K562 (cell line): ENCODE measurements around the gene CDYL.

Source experiments
- BRF1 ChIP-seq: IDR thresholded peaks from 3 replicates; pipeline ENCODE4 v1.6.1; 2011; ENCODE audit warnings: borderline replicate concordance, mild to moderate bottlenecking; ENCODE audit not compliant: insufficient read length; ENCODE audit errors: extremely low read depth
- EP300 ChIP-seq: IDR thresholded peaks from 2 replicates; pipeline ENCODE4 v1.6.1; 2012; ENCODE audit warnings: low read length, improper control_type of control experiment
- HMG20B ChIP-seq: fragments of 250-450 bp; sonication (Bioruptor Pico); IDR thresholded peaks from 2 replicates; pipeline ENCODE4 v1.5.0; 2021; ENCODE audit warnings: mild to moderate bottlenecking
- MTA1 ChIP-seq: fragments of 450-650 bp; IDR thresholded peaks from 2 replicates; pipeline ENCODE4 v1.6.1; 2017; ENCODE audit warnings: borderline replicate concordance
- NCOA2 ChIP-seq, 2 experiments: fragments of 450-650 bp; IDR thresholded peaks; 2 replicates each; pipeline ENCODE4 v1.6.1; 2018; ENCODE audit warnings: mild to moderate bottlenecking in 2 of 2, moderate library complexity in 1 of 2; ENCODE audit not compliant: partially characterized antibody in 2 of 2
- POLR2B ChIP-seq: fragments of 450-650 bp; IDR thresholded peaks from 2 replicates; pipeline ENCODE4 v1.6.1; 2018; ENCODE audit warnings: low read depth; ENCODE audit not compliant: partially characterized antibody
- SOX6 ChIP-seq: fragments of 450-650 bp; IDR thresholded peaks from 2 replicates; pipeline ENCODE4 v1.6.1; 2014; ENCODE audit warnings: mild to moderate bottlenecking
- TARDBP ChIP-seq: fragments of 450-650 bp; IDR thresholded peaks from 2 replicates; pipeline ENCODE4 v1.6.1; 2016
- ZFP36 ChIP-seq: fragments of 150-350 bp; IDR thresholded peaks from 2 replicates; pipeline ENCODE4 v1.6.1; 2018; ENCODE audit warnings: low read length, low read depth; ENCODE audit not compliant: partially characterized antibody
- ZNF174 ChIP-seq: fragments of 250-450 bp; sonication (Bioruptor Pico); IDR thresholded peaks from 2 replicates; pipeline ENCODE4 v1.4.0; 2020; ENCODE audit warnings: mild to moderate bottlenecking
- ZNF668 ChIP-seq: fragments of 250-450 bp; sonication (Bioruptor Pico); IDR thresholded peaks from 2 replicates; pipeline ENCODE4 v1.8.0; 2022; ENCODE audit warnings: mild to moderate bottlenecking, inconsistent platforms
- TF ChIP-seq, protein P1 (sequence below), 3 experiments: IDR thresholded peaks in 2 of 3; conservative IDR thresholded peaks in 1 of 3; 2 replicates each; pipeline ENCODE4 v1.5.1; 2011 to 2012; ENCODE audit warnings: low read length in 3 of 3, mild to moderate bottlenecking in 3 of 3, control low read depth in 2 of 3, improper control_type of control experiment in 1 of 3, inconsistent platforms in 1 of 3, low read depth in 1 of 3, mixed read lengths in 1 of 3, moderate library complexity in 1 of 3; ENCODE audit not compliant: insufficient read depth in 2 of 3
- TF ChIP-seq, protein P2 (sequence below), 2 experiments: fragments of 450-650 bp in 1 of 2; sonication (generic) in 1 of 2; formaldehyde crosslinking in 1 of 2; IDR thresholded peaks; 2 replicates each; pipeline versions ENCODE4 v1.7.1 to v1.9.0; 2016 to 2022; ENCODE audit warnings: inconsistent platforms in 1 of 2, mild to moderate bottlenecking in 1 of 2, missing genetic modification reagents in 1 of 2
- TF ChIP-seq, protein P3 (sequence below): sonication (generic); formaldehyde crosslinking; IDR thresholded peaks from 2 replicates; pipeline ENCODE4 v1.8.0; 2022; ENCODE audit warnings: mild to moderate bottlenecking, missing genetic modification reagents

DNA sequence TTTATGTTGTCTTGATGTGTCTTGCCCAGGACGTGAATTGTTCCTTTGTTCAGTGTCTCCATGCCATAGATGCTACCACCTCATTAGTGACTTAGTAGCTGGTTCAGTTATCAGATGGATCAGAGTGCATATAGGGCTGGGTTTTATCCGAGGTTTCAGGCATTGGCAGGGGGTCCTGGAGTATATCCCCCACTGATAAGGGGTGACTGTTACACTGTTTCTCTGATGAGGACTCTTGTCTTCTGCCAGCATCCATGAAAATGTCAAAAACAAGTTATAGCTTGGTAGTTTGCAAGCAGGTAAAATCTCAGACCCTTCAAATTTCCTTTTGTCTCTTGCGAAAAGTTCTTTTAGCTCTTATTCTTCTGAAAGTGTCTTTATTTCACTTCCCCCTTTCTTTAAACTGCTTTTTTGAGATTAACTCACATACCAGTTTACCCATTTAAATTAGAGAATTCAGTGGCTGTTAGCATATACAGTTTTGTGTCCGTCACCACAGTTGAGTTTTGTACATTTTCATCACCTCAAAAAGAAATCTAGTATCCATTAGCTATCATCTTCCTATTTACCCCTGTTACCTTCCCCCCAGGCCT lies 109.2 kb downstream of the CDYL start:
- TF ChIP-seq ZFP36, result no peak
- TF ChIP-seq ZNF174 (CRISPR knock-in tag), result no peak
- TF ChIP-seq, protein P1, sequence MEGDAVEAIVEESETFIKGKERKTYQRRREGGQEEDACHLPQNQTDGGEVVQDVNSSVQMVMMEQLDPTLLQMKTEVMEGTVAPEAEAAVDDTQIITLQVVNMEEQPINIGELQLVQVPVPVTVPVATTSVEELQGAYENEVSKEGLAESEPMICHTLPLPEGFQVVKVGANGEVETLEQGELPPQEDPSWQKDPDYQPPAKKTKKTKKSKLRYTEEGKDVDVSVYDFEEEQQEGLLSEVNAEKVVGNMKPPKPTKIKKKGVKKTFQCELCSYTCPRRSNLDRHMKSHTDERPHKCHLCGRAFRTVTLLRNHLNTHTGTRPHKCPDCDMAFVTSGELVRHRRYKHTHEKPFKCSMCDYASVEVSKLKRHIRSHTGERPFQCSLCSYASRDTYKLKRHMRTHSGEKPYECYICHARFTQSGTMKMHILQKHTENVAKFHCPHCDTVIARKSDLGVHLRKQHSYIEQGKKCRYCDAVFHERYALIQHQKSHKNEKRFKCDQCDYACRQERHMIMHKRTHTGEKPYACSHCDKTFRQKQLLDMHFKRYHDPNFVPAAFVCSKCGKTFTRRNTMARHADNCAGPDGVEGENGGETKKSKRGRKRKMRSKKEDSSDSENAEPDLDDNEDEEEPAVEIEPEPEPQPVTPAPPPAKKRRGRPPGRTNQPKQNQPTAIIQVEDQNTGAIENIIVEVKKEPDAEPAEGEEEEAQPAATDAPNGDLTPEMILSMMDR (IDR thresholded peaks at IDR 0.05 in 2 of 3, conservative IDR thresholded peaks at IDR 0.05 in 1 of 3; ENCODE audit: insufficient read depth in 2 of 3, low read depth in 1 of 3, low read length in 3 of 3), result no peak
- TF ChIP-seq NCOA2 (IDR thresholded peaks at IDR 0.05; ENCODE audit: partially characterized antibody in 2 of 2), result no peak
- TF ChIP-seq MTA1, result no peak
- no peak for TF ChIP-seq HMG20B
- TF ChIP-seq TARDBP, result no peak
- no peak for TF ChIP-seq SOX6
- TF ChIP-seq, protein P2, sequence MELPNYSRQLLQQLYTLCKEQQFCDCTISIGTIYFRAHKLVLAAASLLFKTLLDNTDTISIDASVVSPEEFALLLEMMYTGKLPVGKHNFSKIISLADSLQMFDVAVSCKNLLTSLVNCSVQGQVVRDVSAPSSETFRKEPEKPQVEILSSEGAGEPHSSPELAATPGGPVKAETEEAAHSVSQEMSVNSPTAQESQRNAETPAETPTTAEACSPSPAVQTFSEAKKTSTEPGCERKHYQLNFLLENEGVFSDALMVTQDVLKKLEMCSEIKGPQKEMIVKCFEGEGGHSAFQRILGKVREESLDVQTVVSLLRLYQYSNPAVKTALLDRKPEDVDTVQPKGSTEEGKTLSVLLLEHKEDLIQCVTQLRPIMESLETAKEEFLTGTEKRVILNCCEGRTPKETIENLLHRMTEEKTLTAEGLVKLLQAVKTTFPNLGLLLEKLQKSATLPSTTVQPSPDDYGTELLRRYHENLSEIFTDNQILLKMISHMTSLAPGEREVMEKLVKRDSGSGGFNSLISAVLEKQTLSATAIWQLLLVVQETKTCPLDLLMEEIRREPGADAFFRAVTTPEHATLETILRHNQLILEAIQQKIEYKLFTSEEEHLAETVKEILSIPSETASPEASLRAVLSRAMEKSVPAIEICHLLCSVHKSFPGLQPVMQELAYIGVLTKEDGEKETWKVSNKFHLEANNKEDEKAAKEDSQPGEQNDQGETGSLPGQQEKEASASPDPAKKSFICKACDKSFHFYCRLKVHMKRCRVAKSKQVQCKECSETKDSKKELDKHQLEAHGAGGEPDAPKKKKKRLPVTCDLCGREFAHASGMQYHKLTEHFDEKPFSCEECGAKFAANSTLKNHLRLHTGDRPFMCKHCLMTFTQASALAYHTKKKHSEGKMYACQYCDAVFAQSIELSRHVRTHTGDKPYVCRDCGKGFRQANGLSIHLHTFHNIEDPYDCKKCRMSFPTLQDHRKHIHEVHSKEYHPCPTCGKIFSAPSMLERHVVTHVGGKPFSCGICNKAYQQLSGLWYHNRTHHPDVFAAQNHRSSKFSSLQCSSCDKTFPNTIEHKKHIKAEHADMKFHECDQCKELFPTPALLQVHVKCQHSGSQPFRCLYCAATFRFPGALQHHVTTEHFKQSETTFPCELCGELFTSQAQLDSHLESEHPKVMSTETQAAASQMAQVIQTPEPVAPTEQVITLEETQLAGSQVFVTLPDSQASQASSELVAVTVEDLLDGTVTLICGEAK (IDR thresholded peaks at IDR 0.05), result no peak
- TF ChIP-seq, protein P2 (CRISPR knock-in tag; IDR thresholded peaks at IDR 0.05), result no peak
- no peak for TF ChIP-seq POLR2B
- TF ChIP-seq ZNF668 (CRISPR knock-in tag), result no peak
- no peak for TF ChIP-seq EP300
- TF ChIP-seq, protein P3, sequence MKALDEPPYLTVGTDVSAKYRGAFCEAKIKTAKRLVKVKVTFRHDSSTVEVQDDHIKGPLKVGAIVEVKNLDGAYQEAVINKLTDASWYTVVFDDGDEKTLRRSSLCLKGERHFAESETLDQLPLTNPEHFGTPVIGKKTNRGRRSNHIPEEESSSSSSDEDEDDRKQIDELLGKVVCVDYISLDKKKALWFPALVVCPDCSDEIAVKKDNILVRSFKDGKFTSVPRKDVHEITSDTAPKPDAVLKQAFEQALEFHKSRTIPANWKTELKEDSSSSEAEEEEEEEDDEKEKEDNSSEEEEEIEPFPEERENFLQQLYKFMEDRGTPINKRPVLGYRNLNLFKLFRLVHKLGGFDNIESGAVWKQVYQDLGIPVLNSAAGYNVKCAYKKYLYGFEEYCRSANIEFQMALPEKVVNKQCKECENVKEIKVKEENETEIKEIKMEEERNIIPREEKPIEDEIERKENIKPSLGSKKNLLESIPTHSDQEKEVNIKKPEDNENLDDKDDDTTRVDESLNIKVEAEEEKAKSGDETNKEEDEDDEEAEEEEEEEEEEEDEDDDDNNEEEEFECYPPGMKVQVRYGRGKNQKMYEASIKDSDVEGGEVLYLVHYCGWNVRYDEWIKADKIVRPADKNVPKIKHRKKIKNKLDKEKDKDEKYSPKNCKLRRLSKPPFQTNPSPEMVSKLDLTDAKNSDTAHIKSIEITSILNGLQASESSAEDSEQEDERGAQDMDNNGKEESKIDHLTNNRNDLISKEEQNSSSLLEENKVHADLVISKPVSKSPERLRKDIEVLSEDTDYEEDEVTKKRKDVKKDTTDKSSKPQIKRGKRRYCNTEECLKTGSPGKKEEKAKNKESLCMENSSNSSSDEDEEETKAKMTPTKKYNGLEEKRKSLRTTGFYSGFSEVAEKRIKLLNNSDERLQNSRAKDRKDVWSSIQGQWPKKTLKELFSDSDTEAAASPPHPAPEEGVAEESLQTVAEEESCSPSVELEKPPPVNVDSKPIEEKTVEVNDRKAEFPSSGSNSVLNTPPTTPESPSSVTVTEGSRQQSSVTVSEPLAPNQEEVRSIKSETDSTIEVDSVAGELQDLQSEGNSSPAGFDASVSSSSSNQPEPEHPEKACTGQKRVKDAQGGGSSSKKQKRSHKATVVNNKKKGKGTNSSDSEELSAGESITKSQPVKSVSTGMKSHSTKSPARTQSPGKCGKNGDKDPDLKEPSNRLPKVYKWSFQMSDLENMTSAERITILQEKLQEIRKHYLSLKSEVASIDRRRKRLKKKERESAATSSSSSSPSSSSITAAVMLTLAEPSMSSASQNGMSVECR (CRISPR knock-in tag), result no peak
- no peak for TF ChIP-seq BRF1
